ENCODE results near the gene TMEFF2. TPM values are rescaled to one million over a fixed set of nuclear protein-coding genes. Genes with fewer than 3 reads are reported as not detected.

Gene TMEFF2
- total RNA-seq, 4 donors from 2014 or later, result 0.27 to 0.32 TPM; not detected in 2

GRCh38 chr2:192023006-192023405, 171.7 kb downstream of the TMEFF2 start:
- Histone ChIP-seq H3K4me3 (no peak overlapping the region), H3K27ac (no peak overlapping the region), H3K9me3 (no peaks in the 10 kb centered on the region), H3K27me3 (no peaks in the 10 kb centered on the region), H3K4me1 (peaks cover 0 to 13% (median 0%) of the 10 kb centered on the region in 4 donors), H3K36me3 (no peaks in the 10 kb centered on the region)
- TF ChIP-seq POLR2AphosphoS5 (IDR thresholded peaks at IDR 0.05) (no peak), POLR2A (IDR thresholded peaks at IDR 0.05) (no peak), CTCF (IDR thresholded peaks at IDR 0.05) (no peak), EP300 (IDR thresholded peaks at IDR 0.05; ENCODE audit: low read depth) (no peak)
- intact Hi-C loops (cut with DNase I; ENCODE audit: low total_unique reads) (no loop called here), in situ Hi-C loops (cut with MboI; ENCODE audit: low pct_ligation_motif_present in 1 of 4, low pct_unique_long_range_greater_than_20kb in 1 of 4, low sequenced_read_pairs in 3 of 4) (no loop called here)
- DNase-seq, result no peak
- 59 to 78% methylated on average over 3 of the region's 3 CpGs for WGBS, 2 donors (ENCODE audit: low coverage in 1 of 2)

GRCh38 chr2:192017844-192018243, 176.9 kb downstream of the TMEFF2 start:
- H3K27ac ChIP-seq, result no peak overlapping the region
- intact Hi-C loops (cut with DNase I; ENCODE audit: low total_unique reads), result no loop called here
- TF ChIP-seq CTCF (IDR thresholded peaks at IDR 0.05) (no peak), EP300 (IDR thresholded peaks at IDR 0.05; ENCODE audit: low read depth) (no peak), POLR2A (IDR thresholded peaks at IDR 0.05) (no peak), POLR2AphosphoS5 (IDR thresholded peaks at IDR 0.05) (no peak)
- DNase-seq, result no peak
- in situ Hi-C loops (cut with MboI; ENCODE audit: low pct_ligation_motif_present in 1 of 4, low pct_unique_long_range_greater_than_20kb in 1 of 4, low sequenced_read_pairs in 3 of 4), result no loop called here
- no peak overlapping the region for H3K4me3 ChIP-seq
- H3K27me3 ChIP-seq, result no peaks in the 10 kb centered on the region
- no peaks in the 10 kb centered on the region for H3K4me1 ChIP-seq
- no peaks in the 10 kb centered on the region for H3K36me3 ChIP-seq
- H3K9me3 ChIP-seq, result no peaks in the 10 kb centered on the region

- no peak for DNase-seq
- TF ChIP-seq EP300 (IDR thresholded peaks at IDR 0.05; ENCODE audit: low read depth), result no peak
- TF ChIP-seq POLR2AphosphoS5 (IDR thresholded peaks at IDR 0.05), result no peak
- no peak for TF ChIP-seq CTCF (IDR thresholded peaks at IDR 0.05)
- no peak for TF ChIP-seq POLR2A (IDR thresholded peaks at IDR 0.05)
- no peaks in the 10 kb centered on the region for H3K36me3 ChIP-seq
- H3K9me3 ChIP-seq, result no peaks in the 10 kb centered on the region
- H3K4me1 ChIP-seq, result no peaks in the 10 kb centered on the region
- no peak overlapping the region for H3K4me3 ChIP-seq
- in situ Hi-C loops (cut with MboI; ENCODE audit: low pct_ligation_motif_present in 1 of 4, low pct_unique_long_range_greater_than_20kb in 1 of 4, low sequenced_read_pairs in 3 of 4) (no loop called here), intact Hi-C loops (cut with DNase I; ENCODE audit: low total_unique reads) (no loop called here)
- whole genome bisulfite sequencing, 2 donors (ENCODE audit: low coverage in 1 of 2), result 96% methylated on average over 1 of the region's 1 CpG; no CpG with 5 or more reads in 1 of the 2 donors
- H3K27me3 ChIP-seq, result no peaks in the 10 kb centered on the region
- no peak overlapping the region for H3K27ac ChIP-seq
Observed at GRCh38 chr2:192016265-192016664, 178.5 kb downstream of the TMEFF2 start.

- H3K27ac ChIP-seq, result no peak overlapping the region
- intact Hi-C loops (cut with DNase I; ENCODE audit: low total_unique reads) (no loop called here), in situ Hi-C loops (cut with MboI; ENCODE audit: low pct_ligation_motif_present in 1 of 4, low pct_unique_long_range_greater_than_20kb in 1 of 4, low sequenced_read_pairs in 3 of 4) (no loop called here)
- no peaks in the 10 kb centered on the region for H3K36me3 ChIP-seq
- H3K4me3 ChIP-seq, result no peak overlapping the region
- DNase-seq, result no peak
- WGBS, 2 donors (ENCODE audit: low coverage in 1 of 2), result 95 to 96% methylated on average over 6 of the region's 6 CpGs
- no peaks in the 10 kb centered on the region for H3K9me3 ChIP-seq
- H3K27me3 ChIP-seq, result no peaks in the 10 kb centered on the region
- peaks cover 0 to 4% (median 0%) of the 10 kb centered on the region in 4 donors for H3K4me1 ChIP-seq
- TF ChIP-seq POLR2AphosphoS5 (IDR thresholded peaks at IDR 0.05), result no peak
- TF ChIP-seq EP300 (IDR thresholded peaks at IDR 0.05; ENCODE audit: low read depth), result no peak
- no peak for TF ChIP-seq CTCF (IDR thresholded peaks at IDR 0.05)
- TF ChIP-seq POLR2A (IDR thresholded peaks at IDR 0.05), result no peak
Observed at GRCh38 chr2:192013211-192013610, 181.5 kb downstream of the TMEFF2 start.
